Panc1 (cell line): ENCODE data around the gene NCAM1. TPM values are rescaled to one million over a fixed set of nuclear protein-coding genes. Genes with fewer than 3 reads are reported as not detected.

Experiments
- ATAC-seq: fragments of 200-7000 bp; cut with Tn5 transposase; 2 replicates; pipeline ENCODE4 v1.9.1; 2020; ENCODE audit warnings: mild to moderate bottlenecking, moderate library complexity
- BruUV-seq: library from RNA; stranded (reverse); fragments of 400-500 nt; replicated peaks from 2 replicates; lab custom pipeline; 2021; lab: Mats Ljungman, UMichigan
- CTCF ChIA-PET: fragments of 300-600 bp; sonication (Branson Sonifier 250); formaldehyde crosslinking; loops from one replicate; lab custom pipeline; 2022; ENCODE audit warnings: antibody characterized with exemption; lab: Charles Lee
- POLR2A ChIA-PET: fragments of 300-600 bp; sonication (Branson Sonifier 250); formaldehyde crosslinking; loops from one replicate; lab custom pipeline; 2022; ENCODE audit warnings: antibody characterized with exemption; lab: Charles Lee
- DNase-seq: peaks from one replicate; pipeline ENCODE4 v3.0.0-alpha.2; 2010; ENCODE audit warnings: low read depth, low spot score
- H3K27ac ChIP-seq: 2 replicates; pipeline ENCODE4 v1.5.1; 2011; ENCODE audit warnings: mild to moderate bottlenecking, low read length, inconsistent platforms
- H3K27me3 ChIP-seq: fragments of 200-500 bp; sonication (Bioruptor generic); 2 replicates; pipeline ENCODE4 v1.6.0; 2014; ENCODE audit warnings: low read length, inconsistent platforms; ENCODE audit not compliant: control insufficient read depth, insufficient read depth
- H3K36me3 ChIP-seq: fragments of 200-500 bp; sonication (Bioruptor generic); 2 replicates; pipeline ENCODE4 v1.5.1; 2014; ENCODE audit warnings: inconsistent platforms, mild to moderate bottlenecking, low read length, moderate library complexity; ENCODE audit not compliant: control insufficient read depth, insufficient read depth
- H3K4me1 ChIP-seq: 2 replicates; pipeline ENCODE4 v1.5.1; 2011; ENCODE audit warnings: inconsistent platforms, mild to moderate bottlenecking, low read length, moderate library complexity; ENCODE audit not compliant: control insufficient read depth, insufficient read depth
- H3K4me3 ChIP-seq, 2 experiments: 2 replicates each; pipeline ENCODE4 v1.5.1; 2011 to 2012; ENCODE audit warnings: low read depth in 2 of 2, low read length in 2 of 2, mild to moderate bottlenecking in 2 of 2, inconsistent platforms in 1 of 2, moderate library complexity in 1 of 2
- H3K9me3 ChIP-seq: fragments of 200-500 bp; sonication (Bioruptor generic); 2 replicates; pipeline ENCODE4 v1.5.1; 2014; ENCODE audit warnings: low read depth, mild to moderate bottlenecking, inconsistent platforms, low read length, moderate library complexity; ENCODE audit not compliant: control insufficient read depth, insufficient read depth
- CTCF ChIP-seq: fragments of 450-650 bp; IDR thresholded peaks from 2 replicates; pipeline ENCODE4 v1.5.1; 2017; ENCODE audit warnings: mild to moderate bottlenecking
- POLR2AphosphoS5 ChIP-seq: IDR thresholded peaks from 2 replicates; pipeline ENCODE4 v1.6.1; 2012; ENCODE audit warnings: mild to moderate bottlenecking, low read depth, low read length, moderate library complexity
- SIN3A ChIP-seq: IDR thresholded peaks from 2 replicates; pipeline ENCODE4 v1.6.1; 2012; ENCODE audit warnings: low read depth, mild to moderate bottlenecking, low read length, moderate library complexity, borderline replicate concordance; ENCODE audit not compliant: insufficient read depth
- TCF7L2 ChIP-seq: IDR thresholded peaks from 2 replicates; pipeline ENCODE4 v1.6.1; 2011; ENCODE audit warnings: mild to moderate bottlenecking, low read depth, low read length, inconsistent platforms
- in situ Hi-C: cut with HindIII; loops from 2 replicates; pipeline ENCODE4 v1.10.0; 2016; ENCODE audit warnings: low sequenced_read_pairs, low pct_unique_long_range_greater_than_20kb
- intact Hi-C: fragments of 100-400 bp; cut with micrococcal nuclease; formaldehyde crosslinking; loops from one replicate; pipeline ENCODE4 v1.10.0; 2022; ENCODE audit not compliant: unreplicated experiment
- total RNA-seq: library from RNA; stranded (reverse); gene quantifications from one replicate; pipeline ENCODE4 v1.2.1, GENCODE V29; 2021; ENCODE audit not compliant: unreplicated experiment
- TF ChIP-seq, protein P1 (sequence below), 2 experiments: IDR thresholded peaks; 2 replicates each; pipeline ENCODE4 v1.6.1; 2011 to 2012; ENCODE audit warnings: low read depth in 2 of 2, control low read depth in 1 of 2, low read length in 1 of 2, mild to moderate bottlenecking in 1 of 2, moderate library complexity in 1 of 2; ENCODE audit not compliant: insufficient read depth in 1 of 2

Gene NCAM1
- total RNA-seq, 1 experiment from 2014 or later = 0.18 TPM

DNA sequence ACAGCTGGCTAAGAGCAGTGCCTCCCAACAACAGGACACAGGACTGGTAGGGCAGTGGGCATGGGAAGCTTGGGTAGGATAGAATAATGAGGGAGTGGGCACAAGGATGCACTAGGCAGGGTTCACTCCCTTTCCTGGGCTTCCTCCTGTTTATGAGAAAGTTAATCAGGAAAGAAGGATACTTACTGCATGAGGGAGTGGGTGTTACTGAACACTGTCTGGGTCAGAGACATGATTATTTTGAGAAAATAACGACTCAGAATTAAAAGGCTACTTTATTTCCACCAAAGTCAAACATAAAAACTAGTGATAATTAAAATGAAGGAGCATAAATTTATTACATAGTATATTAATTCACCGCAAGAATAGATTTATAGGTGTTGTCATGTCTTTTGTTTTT is 35.8 kb downstream of the NCAM1 start:
- no peaks in the 10 kb centered on the region for H3K36me3 ChIP-seq
- H3K27me3 ChIP-seq = peaks cover 14% of the 10 kb centered on the region
- no peaks in the 10 kb centered on the region for H3K9me3 ChIP-seq
- H3K4me3 ChIP-seq = no peak overlapping the region
- no peak overlapping the region for H3K27ac ChIP-seq
- TF ChIP-seq POLR2AphosphoS5 (no peak), CTCF (no peak), SIN3A (no peak), TCF7L2 (no peak)
- TF ChIP-seq, protein P1, sequence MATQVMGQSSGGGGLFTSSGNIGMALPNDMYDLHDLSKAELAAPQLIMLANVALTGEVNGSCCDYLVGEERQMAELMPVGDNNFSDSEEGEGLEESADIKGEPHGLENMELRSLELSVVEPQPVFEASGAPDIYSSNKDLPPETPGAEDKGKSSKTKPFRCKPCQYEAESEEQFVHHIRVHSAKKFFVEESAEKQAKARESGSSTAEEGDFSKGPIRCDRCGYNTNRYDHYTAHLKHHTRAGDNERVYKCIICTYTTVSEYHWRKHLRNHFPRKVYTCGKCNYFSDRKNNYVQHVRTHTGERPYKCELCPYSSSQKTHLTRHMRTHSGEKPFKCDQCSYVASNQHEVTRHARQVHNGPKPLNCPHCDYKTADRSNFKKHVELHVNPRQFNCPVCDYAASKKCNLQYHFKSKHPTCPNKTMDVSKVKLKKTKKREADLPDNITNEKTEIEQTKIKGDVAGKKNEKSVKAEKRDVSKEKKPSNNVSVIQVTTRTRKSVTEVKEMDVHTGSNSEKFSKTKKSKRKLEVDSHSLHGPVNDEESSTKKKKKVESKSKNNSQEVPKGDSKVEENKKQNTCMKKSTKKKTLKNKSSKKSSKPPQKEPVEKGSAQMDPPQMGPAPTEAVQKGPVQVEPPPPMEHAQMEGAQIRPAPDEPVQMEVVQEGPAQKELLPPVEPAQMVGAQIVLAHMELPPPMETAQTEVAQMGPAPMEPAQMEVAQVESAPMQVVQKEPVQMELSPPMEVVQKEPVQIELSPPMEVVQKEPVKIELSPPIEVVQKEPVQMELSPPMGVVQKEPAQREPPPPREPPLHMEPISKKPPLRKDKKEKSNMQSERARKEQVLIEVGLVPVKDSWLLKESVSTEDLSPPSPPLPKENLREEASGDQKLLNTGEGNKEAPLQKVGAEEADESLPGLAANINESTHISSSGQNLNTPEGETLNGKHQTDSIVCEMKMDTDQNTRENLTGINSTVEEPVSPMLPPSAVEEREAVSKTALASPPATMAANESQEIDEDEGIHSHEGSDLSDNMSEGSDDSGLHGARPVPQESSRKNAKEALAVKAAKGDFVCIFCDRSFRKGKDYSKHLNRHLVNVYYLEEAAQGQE (IDR thresholded peaks at IDR 0.05; ENCODE audit: insufficient read depth in 1 of 2, low read depth in 2 of 2, low read length in 1 of 2) = no peak
- ATAC-seq (no peak), DNase-seq (no peak)
- no TSS peak for BruUV-seq
- intact Hi-C loops (no loop called here), in situ Hi-C loops (no loop called here)
- ChIA-PET CTCF (no interaction called here), POLR2A (no interaction called here)
- H3K4me1 ChIP-seq = no peaks in the 10 kb centered on the region

DNA sequence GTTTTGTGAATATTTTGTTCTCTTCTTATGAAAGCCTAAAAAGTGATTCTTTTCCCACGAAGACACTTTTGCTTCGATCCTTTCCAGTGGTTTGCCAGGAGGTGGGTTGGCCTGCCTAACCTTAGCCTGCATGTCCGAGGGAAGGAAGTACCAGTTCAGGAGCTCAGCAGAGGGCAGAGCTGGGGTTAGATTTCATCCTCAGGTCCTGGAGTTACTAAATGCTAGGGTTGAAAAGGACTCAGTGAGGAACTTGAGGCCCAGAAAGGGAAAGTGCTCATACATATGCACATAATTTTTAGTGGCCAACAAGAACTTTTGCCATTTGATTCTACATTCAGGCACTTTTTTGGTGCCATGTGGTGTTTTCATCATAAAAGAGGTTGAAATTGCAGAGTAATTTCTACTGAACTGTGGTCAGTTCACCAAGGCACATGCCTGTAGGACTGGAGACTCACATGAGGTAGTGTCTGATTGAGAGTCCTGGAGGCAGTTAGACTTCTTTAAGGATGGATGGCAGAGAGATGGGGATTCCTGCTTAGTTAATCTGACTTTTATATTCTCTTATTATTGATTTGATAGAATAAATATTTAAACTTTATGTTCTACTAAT is 36.7 kb downstream of the NCAM1 start:
- ChIA-PET POLR2A (no interaction called here), CTCF (no interaction called here)
- intact Hi-C loops (no loop called here), in situ Hi-C loops (no loop called here)
- no TSS peak for BruUV-seq
- ATAC-seq = no peak
- H3K27me3 ChIP-seq = peaks cover 14% of the 10 kb centered on the region
- H3K27ac ChIP-seq = no peak overlapping the region
- no peaks in the 10 kb centered on the region for H3K9me3 ChIP-seq
- H3K4me1 ChIP-seq = no peaks in the 10 kb centered on the region
- no peaks in the 10 kb centered on the region for H3K36me3 ChIP-seq
- H3K4me3 ChIP-seq = no peak overlapping the region
- DNase-seq = no peak
- TF ChIP-seq, protein P1 (IDR thresholded peaks at IDR 0.05; ENCODE audit: insufficient read depth in 1 of 2, low read depth in 2 of 2, low read length in 1 of 2) = no peak
- TF ChIP-seq CTCF (no peak), TCF7L2 (no peak), POLR2AphosphoS5 (no peak), SIN3A (no peak)
